D341Med (cell line): Measurements from ENCODE around the gene AIM2.
"Not testable (repeated sequence)": the region's sequence is repeated elsewhere in the genome, so short reads cannot be mapped to it uniquely, and the experiment has no call there.

Experiments
- DNase-seq: peaks from one replicate; pipeline ENCODE4 v3.0.0; 2012; ENCODE audit warnings: low spot score

AIM2 gene, protein sequence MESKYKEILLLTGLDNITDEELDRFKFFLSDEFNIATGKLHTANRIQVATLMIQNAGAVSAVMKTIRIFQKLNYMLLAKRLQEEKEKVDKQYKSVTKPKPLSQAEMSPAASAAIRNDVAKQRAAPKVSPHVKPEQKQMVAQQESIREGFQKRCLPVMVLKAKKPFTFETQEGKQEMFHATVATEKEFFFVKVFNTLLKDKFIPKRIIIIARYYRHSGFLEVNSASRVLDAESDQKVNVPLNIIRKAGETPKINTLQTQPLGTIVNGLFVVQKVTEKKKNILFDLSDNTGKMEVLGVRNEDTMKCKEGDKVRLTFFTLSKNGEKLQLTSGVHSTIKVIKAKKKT

DNA sequence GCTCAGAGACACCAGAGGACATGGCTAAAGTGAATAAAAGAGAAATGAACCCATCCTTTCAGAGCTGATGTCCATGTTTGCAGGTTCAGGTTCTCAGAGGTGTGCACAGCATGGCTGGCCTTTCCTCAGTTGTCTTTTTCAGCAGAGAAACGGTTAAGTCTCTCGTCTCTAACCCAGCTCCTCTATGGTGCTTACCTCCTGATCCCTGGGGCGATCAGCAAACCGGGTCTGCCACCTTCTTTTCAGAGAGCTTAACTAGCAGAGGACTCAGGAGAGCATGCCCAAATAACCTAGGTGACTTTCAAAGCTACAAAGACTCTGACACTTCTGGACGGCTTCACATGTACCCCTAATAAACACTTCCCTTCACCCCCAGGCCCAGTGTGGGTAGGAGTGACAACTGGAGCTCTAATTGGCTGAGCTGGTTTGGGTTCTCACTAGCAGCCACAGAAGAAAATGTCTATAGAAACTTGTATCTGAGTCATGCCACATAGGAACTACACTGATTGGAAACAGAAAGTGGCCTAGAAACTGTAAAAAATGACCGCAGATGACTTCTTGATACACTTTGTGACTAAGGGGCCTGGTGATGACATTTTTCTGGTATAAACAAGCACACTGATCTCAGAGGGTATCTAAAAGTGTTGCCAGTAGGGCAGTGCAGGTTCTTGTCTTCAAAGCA lies at the start of gene AIM2:
TSS of gene AIM2 (minus strand) at position 329 of the 682 bp plus-strand sequence. CDS start 3,267 bp downstream, outside the sequence.
- no peak for DNase-seq

DNA sequence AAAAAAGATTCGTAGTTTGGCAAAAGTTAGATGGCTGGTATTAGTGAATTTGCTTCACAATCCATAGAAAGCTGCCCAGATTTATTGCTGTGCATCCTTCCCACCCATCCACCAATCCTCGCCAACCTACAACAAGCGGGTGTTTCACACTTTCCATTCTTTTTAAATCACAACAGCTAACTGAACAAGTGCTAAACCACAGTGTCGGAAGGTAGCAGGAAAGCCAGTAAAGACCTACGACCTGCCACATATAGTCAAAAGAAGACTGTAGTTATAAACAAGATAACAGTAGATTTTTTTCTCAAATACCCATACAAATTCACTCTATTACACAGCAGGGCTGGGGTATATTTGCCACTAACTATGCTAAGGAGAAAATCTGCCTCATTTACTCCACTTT lies 47.0 kb upstream of the AIM2 start:
- no peak for DNase-seq

DNA sequence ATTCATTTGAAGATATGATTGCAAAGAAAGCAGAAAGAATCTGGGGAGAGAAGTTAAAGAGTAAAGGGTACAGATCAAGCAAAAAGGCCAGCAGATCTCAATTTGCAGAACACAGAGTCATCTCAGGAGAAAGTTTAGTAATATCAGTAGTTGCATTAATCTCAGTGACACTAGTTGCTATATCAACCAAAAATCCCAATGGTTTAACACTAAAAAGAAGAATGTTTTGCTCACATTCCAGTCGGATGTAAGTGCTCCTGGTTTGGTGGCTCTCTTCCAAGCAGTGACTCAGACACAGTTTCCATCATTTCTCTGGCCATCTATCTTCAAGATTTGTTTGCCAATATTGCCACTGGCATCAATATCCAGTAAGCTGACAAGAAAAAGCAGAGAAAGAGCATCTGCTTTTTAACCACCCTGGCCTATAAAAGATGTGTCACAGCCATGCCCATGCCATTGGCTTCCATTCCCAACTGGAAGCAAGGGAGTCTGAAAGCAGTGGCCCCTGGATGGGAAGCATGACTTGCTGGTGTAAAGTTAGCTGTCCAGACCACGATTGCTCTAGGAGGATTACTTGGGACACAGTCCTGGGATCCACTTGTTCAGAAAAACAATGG lies 45.5 kb upstream of the AIM2 start:
- no peak for DNase-seq

DNA sequence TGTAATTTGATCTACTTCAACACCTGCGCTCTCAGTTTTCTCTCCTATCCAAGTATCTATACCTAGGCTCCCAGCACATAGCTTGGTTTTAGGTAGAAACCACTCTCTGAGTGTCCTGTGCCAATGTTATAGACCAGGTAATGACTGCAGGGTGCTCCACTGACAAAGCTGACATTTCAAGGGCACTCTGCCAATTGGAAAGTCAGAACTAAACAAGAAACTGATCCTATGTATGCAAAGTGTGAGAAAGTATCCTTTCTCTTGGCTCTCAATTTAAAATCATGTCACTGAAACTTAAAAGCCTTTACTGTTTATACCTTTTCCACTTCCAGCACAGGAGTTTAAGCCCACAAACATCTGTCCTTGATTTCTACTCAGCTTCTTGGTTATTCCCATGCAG lies 45.0 kb upstream of the AIM2 start:
- DNase-seq, result no peak

DNA sequence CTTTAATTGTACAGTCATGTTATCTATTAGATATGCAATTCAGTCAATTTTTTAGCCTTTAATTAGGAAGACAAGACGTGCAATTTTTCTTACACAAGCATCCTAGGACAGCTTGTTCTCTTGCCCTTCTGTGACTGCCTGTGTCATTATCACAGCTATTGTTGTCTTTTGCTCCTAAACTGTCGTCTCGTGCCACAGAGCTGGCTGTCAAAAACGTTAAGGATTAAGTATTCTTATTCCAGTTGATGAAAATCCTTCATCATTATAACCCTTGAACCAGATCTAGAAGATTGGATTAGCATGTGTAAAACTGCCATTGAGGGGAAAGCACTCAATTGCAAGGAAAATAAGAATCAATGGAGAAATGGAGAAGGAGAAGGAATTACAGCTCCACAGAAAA lies 43.8 kb upstream of the AIM2 start:
- peak; percentile 30 for DNase-seq

DNA sequence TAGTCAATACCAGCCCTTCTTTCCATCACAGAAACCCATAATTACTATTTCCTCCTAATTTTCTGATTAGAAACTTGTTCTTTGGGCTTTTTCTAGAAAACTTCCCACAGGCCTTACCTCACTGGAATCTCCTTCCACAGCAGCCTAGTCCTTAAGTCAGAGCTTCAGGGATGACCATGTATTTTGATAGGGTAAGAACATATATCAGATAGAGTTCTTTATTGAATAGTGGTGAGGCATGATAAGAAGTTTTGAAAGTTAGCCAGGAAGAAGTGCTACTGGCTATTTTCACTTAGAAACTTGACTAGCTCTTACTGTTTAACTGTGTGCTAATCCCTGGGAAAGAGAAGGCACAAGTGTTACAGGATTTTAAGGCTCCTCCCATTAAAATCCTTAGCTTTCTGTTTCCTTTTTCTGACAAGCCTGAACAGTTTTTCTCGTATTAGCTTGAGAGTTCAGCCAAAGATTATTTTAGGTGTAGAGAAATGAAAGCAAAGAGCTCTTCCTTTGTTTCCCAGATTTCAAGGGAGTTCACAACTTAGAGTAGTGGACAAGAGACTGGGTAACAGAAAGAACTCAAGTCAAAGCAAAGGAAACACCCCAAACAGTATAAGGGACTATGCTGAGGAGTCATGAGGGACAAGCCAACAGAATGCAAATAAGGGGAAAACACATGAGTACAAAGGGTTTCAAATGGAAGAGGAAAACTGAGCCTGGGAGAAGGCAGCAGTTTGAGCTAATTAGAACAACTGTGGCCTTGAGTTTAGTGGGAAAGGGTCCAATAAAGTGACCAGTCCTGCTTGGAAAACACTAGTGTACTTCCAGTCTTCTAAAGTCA lies 37.2 kb upstream of the AIM2 start:
- no peak for DNase-seq

DNA sequence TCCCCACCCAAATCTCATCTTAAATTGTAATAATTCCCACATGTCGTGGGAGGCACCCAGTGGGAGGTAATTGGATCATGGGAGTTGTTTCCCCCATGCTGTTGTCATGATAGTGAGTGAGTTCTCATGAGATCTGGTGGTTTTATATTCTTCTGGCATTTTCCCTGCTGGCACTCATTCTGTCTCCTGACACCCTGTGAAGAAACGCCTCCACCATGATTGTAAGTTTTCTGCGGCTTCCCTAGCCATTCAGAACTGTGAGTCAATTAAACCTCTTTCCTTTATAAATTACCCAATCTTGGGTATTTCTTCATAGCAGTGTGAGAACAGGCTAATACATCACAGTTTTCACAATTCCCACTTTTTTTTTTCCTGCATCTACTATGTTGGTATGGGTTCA lies 26.5 kb upstream of the AIM2 start:
- not testable (repeated sequence) for DNase-seq

DNA sequence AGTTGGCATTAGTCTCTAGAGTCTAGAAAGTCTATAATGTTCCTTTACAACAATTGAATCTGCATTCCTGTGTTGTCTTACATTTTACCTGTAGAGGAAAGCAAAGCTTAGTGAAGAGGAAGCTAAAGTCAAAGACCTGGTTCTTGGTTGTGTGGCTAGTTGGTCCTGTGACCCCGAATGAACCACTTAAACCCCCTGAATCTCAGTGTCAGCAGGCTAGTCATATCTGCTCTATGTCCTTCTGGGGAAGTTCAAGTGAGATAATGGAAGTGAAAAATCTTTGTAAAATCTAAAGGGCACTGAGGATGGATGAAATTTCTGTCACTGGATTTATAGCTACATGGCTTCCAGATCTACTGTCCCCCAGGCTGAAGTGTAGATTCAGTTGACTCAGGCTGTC lies 24.0 kb upstream of the AIM2 start:
- no peak for DNase-seq

DNA sequence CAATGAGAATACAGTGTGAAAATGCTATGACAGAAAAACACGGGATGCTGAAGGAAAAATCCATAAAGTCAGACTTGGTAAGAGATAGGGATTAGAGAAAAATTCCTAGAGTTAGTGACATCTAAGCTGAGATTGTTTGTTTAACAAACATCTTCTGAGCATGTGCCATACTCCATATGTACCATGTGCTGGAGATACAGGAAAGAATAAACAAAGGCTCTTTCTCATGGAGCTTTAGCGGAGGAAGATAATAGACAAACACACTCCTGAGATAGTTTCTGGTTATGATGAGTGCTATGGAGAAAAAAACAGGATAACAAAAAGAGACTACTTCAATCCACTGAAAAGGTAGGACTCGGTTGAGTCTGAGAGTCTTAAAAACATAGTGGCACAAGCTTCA lies 22.0 kb upstream of the AIM2 start:
- DNase-seq, result no peak

DNA sequence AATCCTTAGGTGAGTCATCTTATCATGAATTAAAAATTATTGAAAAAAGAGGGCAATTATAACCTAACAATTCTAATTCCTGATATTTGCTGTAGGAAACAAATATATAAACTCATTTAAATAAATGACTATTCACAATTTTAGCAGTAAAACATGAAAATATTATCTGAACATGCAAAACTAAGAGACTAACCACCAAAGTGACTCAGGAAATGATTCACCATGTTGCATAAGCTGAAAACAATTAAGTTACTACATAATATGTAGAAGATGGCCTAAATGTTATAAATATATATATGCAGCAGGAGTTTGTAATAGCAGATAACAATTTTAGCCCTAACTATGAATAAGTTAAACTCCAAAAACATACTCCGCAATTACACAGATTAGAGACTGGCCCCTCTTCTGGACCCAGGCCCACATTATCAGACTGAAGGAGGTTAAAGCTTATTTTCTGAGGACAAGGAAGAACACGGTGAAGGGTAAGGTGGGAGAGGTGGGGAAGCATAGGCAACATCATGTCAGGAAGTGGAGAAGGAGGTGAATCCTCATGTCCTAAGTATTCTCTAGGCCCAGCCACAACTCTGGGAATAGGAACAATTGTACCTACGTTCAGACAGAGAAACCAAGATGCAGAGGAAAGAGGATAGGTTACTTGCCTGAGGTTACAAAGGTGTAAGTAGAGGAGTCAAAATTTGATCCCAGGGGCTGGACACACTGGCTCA lies 15.6 kb upstream of the AIM2 start:
- DNase-seq, result no peak

DNA sequence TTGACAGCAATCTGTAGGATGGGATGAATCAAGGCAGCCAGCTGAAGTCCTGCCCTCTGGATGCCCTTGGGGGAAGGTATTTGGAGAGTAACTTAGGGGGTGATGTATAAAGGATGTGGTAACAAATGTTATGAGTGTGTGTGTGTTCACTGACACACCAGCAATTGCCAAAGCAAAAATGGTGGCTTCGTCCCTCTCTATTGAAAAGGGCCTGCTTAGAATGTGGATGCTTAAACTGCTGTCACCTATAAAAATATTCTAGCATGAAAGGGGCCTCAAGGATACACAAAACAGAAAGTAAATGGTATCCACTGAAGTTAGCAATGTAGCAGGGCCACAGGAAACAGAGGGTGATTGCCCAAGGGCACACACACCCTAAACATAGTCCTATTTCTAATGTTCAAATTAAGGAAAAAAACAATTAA lies 15.1 kb upstream of the AIM2 start:
- no peak for DNase-seq

DNA sequence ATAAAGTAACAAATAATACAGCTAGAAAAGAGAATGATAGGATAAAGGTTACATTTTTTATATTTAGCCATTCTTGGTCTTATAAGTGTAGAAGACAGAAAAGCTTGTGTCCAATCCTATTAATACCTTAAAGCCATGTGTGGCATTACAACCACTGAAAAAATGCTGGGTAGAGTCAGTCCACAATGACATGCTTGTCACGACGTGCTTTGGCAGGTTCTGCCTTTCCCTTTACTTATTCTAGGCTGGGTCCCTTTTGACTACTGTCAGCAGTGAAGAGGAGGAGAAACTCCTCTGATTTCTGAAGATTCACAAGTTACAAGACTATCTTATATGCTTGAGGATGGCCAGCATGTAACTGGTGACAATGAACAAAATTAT lies 14.6 kb upstream of the AIM2 start:
- no peak for DNase-seq

DNA sequence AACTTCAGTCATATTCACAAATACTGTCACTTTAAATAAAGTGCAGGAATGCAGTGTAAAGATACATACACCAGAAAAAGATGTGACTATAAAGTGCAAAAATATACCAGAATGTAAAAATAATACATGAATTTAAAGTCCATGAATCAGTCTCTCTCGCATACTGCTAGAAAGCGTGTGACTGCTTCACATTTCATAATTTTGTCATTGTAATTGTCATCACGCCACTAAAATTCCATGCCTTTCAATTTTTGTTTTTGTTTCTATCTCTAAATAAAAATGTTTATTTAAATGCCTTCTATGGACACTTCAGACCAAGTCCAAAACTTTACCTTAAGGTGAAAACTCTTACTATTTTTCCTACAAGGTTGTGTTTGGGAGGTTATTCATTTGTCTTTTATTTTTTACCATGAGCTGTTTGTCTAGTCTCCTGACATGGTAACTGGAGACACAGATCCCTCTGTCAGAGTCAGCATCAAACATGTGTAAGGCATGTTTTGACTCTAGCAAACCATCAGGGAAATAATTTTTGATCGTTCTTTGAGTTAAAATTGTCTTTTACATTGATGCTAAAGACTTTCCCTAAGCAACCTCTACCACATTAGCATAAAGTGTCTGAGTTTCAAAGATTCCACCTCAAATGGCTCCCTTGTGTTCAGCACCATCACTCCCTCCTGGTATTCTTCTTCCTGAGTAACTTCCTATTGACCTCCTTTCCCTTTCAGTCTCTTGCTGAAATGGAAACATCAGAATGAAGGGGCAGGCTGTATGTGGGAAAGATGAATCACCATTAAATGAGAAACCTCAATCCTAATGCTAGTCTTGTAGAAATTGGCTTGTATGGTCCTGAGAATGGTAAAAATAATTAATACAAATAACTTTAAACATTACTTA lies 14.0 kb upstream of the AIM2 start:
- DNase-seq, result no peak

DNA sequence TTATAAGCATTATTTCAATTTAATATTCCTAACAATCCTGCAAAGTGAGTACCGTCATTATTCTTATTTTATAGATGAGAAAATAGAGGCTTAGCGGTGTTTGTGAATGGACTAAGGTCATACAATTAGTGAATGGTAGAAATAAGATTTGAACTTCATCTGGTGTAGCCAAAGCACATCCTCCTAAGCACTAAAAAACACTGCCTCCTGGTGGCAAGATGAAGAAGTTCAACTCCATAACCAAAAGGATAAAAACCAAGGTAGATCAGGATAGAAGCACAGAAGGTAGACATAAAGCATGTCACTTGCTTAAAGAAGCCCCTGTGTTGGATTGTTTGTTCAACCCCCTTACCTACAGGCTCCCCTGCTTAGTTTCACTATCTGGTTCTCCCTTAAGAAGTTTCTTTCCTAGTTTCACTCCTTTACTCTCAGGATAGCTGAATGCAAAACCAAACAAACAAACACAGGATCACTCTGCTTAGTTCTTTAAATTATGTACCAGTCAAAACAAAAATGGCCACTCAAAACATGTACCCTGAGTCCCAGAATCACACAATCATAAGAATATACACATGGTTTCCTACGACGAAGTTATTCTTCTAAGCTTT lies 12.7 kb upstream of the AIM2 start:
- DNase-seq, result no peak

DNA sequence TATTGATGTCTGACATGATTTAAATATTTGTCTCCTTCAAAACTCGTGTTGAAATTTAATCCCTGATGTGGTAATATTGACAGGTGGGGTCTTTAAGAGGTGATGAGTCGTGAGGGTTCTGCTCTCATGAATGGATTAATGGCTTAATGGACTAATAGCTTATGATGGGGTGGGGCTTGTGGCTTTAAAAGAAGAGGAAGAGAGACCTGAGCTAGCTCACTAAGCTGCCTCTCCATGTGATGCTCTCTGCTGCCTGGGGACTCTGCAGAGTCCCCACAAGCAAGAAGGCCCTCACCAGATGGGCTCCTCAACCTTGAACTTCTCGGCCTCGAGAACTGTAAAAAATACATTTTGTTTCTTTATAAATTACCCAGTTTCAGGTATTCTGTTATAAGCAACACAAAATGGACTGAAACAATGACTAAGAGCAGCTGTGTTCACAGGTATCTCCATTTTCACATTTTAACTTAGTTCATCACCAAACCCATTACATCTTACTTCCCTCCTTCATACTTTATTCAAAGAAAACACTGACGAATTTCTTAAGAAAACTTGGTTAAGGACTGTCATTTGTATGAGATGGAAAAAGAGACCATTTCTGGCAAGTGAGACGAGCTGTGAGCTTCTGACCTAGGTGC lies 12.1 kb upstream of the AIM2 start:
- DNase-seq, result no peak

DNA sequence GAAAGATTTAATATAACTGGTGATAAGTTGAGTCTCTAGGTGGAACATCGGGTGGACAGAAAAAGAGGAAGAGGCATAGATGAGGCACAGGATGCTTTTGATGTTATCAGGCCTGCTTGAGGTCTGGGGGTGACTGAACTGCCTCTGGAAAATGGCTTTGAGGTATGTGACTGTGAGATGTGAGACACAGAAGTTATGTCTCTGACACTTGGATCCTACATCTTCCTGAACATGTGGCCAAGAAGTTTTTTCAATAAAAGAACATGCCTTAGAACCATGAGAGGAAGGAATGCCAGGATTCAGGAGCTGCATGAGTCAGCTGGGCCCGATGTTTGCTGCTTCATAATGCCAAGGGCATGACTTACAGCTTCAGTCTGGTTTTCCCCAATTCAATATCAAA lies 11.5 kb upstream of the AIM2 start:
- DNase-seq, result no peak

DNA sequence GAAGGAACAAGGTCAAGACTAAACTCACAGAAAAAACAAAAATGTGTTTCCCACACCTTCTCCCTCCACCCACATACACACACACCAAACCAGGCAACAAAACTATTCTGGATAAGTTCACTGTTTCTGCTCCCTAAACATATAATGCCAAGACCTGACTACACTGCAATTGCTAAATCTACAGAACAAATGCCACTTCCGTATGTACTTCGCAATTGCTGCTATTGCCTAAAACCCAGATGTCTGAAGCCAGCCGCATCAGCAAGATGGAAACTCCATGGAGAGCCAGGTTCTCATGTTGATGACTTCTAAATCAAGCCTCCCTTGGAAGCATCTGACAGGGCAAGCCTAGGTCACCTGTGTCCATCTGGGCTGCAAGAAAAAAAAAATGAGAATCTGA lies 8.3 kb upstream of the AIM2 start:
- no peak for DNase-seq

DNA sequence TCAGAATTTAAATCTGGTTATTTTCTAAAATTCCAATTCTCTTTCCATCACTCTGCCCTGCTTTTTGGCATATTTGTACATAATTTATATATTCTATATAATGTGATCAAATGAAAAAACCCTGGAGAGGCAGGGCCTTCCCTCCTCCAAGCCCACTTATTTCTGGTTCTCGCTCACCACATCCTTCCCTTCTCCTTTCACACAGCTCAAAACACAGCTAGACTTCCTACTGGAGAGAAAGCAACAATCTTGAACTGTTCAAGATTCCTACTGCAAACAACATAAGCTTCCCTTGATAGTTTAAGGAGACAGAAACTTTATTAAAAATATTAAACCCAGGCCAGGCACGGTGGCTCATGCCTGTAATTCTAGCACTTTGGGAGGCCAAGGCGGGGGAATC lies 7.6 kb upstream of the AIM2 start:
- DNase-seq, result no peak

DNA sequence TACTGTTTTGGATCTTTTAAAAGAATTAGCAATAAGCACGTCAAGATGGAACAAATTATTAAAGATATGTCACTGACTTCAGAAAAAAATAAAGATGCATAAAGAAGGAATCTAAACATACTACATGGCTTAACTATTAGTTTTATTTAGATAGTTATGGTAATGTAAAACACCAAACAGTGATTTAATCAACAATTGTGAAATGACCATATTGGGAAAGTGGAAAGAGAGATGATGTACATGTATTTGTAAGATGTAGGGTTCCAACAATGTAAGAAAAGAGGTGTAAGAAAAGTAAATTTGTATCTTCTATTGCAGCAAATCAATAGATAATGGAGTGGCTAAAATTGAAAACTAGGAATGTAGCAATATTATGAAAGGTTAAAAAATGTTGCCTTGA lies 6.4 kb upstream of the AIM2 start:
- DNase-seq, result no peak

DNA sequence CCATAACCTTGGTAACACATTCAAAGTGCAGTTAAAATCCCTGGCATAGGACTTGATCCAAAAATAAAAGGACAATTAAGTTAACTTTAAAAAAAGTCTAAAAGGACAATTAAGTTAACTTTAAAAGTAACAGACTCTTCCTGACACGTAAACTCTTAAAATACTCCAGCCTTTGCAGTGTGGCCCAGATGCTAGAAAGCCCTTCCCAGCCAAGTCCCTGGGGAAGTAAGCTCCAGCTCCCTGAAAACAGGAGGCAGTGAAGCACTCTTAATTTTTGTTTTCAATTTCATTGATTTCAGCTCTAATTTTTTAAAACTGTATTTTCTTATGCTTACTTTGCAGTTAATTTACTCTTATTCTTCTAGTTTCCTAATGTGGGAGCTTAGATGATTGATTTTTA lies 5.1 kb upstream of the AIM2 start:
- no peak for DNase-seq
